Hepatocyte (in vitro differentiated cells): Measurements from ENCODE around the gene JADE1. TPM values are rescaled to one million over a fixed set of nuclear protein-coding genes. Genes with fewer than 3 reads are reported as not detected.

Source experiments
- DNase-seq: peaks from one replicate; pipeline ENCODE4 v3.0.0-alpha.2; 2016; ENCODE audit warnings: low spot score
- H2AFZ ChIP-seq: fragments of 200-600 bp; sonication (generic); 2 replicates; pipeline ENCODE4 v1.6.0; 2016; ENCODE audit warnings: antibody characterized with exemption, mild to moderate bottlenecking
- H3K27ac ChIP-seq: fragments of 200-600 bp; sonication (generic); 2 replicates; pipeline ENCODE4 v1.5.1; 2016; ENCODE audit warnings: mild to moderate bottlenecking
- H3K27me3 ChIP-seq: fragments of 200-600 bp; sonication (generic); 2 replicates; pipeline ENCODE4 v1.6.1; 2016
- H3K36me3 ChIP-seq: fragments of 200-600 bp; sonication (generic); replicated peaks from 2 replicates; pipeline ENCODE4 v1.5.1; 2016; ENCODE audit warnings: low read depth; ENCODE audit not compliant: insufficient read depth
- H3K4me1 ChIP-seq: fragments of 200-600 bp; sonication (generic); 2 replicates; pipeline ENCODE4 v1.5.1; 2016; ENCODE audit warnings: mild to moderate bottlenecking, moderate library complexity; ENCODE audit not compliant: insufficient read depth
- H3K4me2 ChIP-seq: fragments of 200-600 bp; sonication (generic); 2 replicates; pipeline ENCODE4 v1.6.0; 2016
- H3K4me3 ChIP-seq: fragments of 200-600 bp; sonication (generic); 2 replicates; pipeline ENCODE4 v1.5.1; 2016; ENCODE audit warnings: mild to moderate bottlenecking
- H3K79me2 ChIP-seq: fragments of 200-600 bp; sonication (generic); 2 replicates; pipeline ENCODE4 v1.6.0; 2017; ENCODE audit warnings: mild to moderate bottlenecking
- H3K9me2 ChIP-seq: fragments of 200-600 bp; sonication (generic); replicated peaks from 2 replicates; pipeline ENCODE4 v1.6.0; 2017; ENCODE audit warnings: mild to moderate bottlenecking; ENCODE audit not compliant: insufficient read depth
- H3K9me3 ChIP-seq: fragments of 200-600 bp; sonication (generic); 2 replicates; pipeline ENCODE4 v1.5.1; 2016; ENCODE audit warnings: low read depth, mild to moderate bottlenecking
- H4K20me1 ChIP-seq: fragments of 200-600 bp; sonication (generic); 2 replicates; pipeline ENCODE4 v1.6.0; 2016; ENCODE audit warnings: mild to moderate bottlenecking; ENCODE audit not compliant: insufficient read depth, poor library complexity, severe bottlenecking
- EZH2 ChIP-seq: fragments of 200-600 bp; sonication (generic); IDR thresholded peaks from 2 replicates; pipeline ENCODE4 v1.6.1; 2016; ENCODE audit warnings: antibody characterized with exemption, mild to moderate bottlenecking, borderline replicate concordance
- EZH2phosphoT487 ChIP-seq: fragments of 200-600 bp; sonication (generic); IDR thresholded peaks from one replicate; pipeline ENCODE4 v1.6.1; 2018; ENCODE audit warnings: antibody characterized with exemption, mild to moderate bottlenecking, low read depth, moderate library complexity; ENCODE audit not compliant: unreplicated experiment, severe bottlenecking
- WGBS: methylation state at CpG from one replicate; pipeline ENCODE4 v1.1.6; 2016; ENCODE audit warnings: low lambda C conversion rate; ENCODE audit errors: missing lambda C conversion rate; 5-methylcytosine and 5-hydroxymethylcytosine counted together
- polyA plus RNA-seq: library from polyadenylated mRNA; unstranded; fragments of >200 nt; fragmentation: Nextera tagmentation; extraction: Ambion mirVana; gene quantifications from 2 replicates; pipeline ENCODE4 v1.2.1, GENCODE V29; 2016
- total RNA-seq: library from RNA; depleted of rRNA; stranded (reverse); fragments of >200 nt; gene quantifications from 2 replicates; pipeline ENCODE4 v1.2.3, GENCODE V29; 2014
- TF ChIP-seq, protein P1 (sequence below): fragments of 200-600 bp; sonication (generic); IDR thresholded peaks from 2 replicates; pipeline ENCODE4 v1.5.1; 2016; ENCODE audit warnings: antibody characterized with exemption, mild to moderate bottlenecking; ENCODE audit not compliant: poor library complexity

JADE1 gene
- 26.8 and 27.7 TPM in 2 replicates for total RNA-seq
- polyA plus RNA-seq: 20.0 and 21.0 TPM in 2 replicates

DNA sequence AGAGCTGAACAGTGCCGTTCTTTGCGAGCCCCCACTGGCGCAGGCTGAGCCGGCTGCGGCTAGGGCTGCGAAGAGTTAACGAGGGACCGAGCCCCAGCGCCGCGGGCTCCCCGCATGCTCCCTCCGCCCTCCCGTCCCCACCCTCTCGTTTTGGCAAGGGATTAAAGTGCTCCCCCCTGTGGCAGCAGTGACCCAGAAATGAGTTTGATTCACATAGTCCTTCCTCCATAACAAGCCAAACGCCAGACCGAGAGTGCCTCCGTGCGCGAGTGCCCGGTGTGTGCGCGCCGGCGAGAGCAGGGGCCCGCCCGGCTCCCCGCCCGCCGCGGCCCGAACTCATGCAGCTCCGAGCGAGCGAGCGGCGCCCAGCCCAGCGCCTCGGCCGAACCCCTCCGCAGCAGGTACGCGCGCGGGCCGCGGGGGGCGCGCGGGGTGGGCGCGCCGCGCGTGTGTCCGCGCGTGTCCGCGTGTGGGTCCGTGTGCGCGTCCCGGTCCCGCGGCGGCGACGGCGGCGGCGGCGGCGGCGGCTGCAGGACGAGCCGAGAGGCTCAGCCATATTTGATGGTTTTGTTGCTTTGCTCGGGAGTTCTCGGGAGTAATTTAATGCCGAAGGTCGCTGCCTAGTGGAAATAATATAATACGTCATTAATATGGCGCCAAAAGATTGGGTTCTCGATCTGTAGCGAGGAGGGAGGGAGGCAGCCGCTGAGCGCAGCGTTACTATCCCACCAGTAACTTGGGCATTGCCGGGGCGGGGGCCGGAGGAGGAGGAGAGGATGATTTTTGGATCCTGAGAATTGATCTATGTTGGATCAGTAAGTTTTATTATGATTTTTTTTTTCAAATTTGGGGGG lies at the start of gene JADE1:
Gene JADE1 (plus strand): TSS at position 224 of the 854 bp plus-strand sequence. CDS start 22,059 bp downstream, outside the sequence.
- Histone ChIP-seq H3K79me2 (peaks cover 27% of the 10 kb centered on the region), H2AFZ (peak within 1 kb of the TSS; percentile 43)
- WGBS: 1% methylated on average over 75 of the region's 91 CpGs

DNA sequence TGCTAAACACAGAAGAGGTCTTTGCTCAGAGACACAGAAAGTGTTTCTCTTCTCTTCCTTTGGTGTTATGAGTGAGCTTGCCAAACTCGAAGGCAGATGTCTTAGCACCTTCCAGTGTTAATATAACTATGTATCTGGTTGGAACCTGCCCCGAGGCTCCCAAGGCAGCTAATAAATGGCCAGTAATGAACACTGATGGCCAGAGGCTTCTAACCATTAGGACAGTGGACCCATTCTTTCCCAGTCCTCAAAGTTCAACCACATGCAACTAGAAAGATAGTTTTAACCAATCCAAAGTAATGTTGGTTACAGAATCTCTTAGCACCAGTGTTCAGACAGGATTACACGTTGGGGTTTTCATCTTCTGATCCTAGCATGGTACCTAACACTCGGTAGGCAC lies 42.7 kb upstream of the JADE1 start:
- no peak overlapping the region for H2AFZ ChIP-seq
- 75% methylated on average over 4 of the region's 4 CpGs for WGBS
- H3K4me3 ChIP-seq: no peak overlapping the region

More for the DNA sequence above, at the start of gene JADE1:
- peak within 1 kb of the TSS; percentile 96 for H3K4me2 ChIP-seq
- peak within 1 kb of the TSS; percentile 60 for H3K4me3 ChIP-seq
- H3K36me3 ChIP-seq: no peaks in the 10 kb centered on the region
- no peaks in the 10 kb centered on the region for H3K9me2 ChIP-seq
- H4K20me1 ChIP-seq: peaks cover 14% of the 10 kb centered on the region
- no peaks in the 10 kb centered on the region for H3K9me3 ChIP-seq
- H3K27me3 ChIP-seq: no peaks in the 10 kb centered on the region
- peaks cover 4% of the 10 kb centered on the region for H3K4me1 ChIP-seq
- TF ChIP-seq EZH2phosphoT487 (no peak), EZH2 (no peak)
- TF ChIP-seq, protein P1, sequence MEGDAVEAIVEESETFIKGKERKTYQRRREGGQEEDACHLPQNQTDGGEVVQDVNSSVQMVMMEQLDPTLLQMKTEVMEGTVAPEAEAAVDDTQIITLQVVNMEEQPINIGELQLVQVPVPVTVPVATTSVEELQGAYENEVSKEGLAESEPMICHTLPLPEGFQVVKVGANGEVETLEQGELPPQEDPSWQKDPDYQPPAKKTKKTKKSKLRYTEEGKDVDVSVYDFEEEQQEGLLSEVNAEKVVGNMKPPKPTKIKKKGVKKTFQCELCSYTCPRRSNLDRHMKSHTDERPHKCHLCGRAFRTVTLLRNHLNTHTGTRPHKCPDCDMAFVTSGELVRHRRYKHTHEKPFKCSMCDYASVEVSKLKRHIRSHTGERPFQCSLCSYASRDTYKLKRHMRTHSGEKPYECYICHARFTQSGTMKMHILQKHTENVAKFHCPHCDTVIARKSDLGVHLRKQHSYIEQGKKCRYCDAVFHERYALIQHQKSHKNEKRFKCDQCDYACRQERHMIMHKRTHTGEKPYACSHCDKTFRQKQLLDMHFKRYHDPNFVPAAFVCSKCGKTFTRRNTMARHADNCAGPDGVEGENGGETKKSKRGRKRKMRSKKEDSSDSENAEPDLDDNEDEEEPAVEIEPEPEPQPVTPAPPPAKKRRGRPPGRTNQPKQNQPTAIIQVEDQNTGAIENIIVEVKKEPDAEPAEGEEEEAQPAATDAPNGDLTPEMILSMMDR: peak; percentile 93
- peak within 1 kb of the TSS; percentile 96 for H3K27ac ChIP-seq
- DNase-seq: peak; percentile 96

DNA sequence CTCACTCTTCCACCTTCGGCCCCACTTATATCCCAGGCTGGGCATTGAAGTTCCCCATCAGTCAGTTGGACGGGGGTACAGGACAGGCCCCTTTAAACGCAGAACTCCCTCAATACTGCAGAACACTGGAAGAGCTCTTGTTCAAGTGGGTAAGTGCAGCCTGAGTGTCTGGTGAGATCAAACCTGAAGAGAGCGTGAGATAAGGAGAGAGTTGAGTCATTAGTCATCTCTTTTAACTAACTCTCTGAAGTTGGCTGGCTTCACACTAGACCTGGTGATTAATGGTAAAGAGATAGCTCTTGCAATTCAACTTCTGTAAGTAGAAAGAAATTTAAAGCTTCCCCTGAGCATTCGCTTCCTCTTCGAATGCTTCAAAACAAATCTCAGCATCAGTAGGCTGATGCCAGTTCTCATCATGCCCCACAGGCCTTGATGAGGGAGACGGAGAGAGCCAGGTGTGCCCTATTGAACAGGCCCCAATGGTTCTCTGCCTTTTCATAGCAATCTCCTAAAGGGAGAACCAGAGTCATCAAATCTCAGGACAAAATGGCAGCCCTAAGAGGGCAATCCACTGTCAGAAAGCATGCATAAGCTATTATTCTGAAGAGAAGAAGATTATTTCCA lies 41.0 kb upstream of the JADE1 start:
- Histone ChIP-seq H3K9me3 (no peaks in the 10 kb centered on the region), H3K36me3 (no peaks in the 10 kb centered on the region), H3K4me1 (peaks cover 4% of the 10 kb centered on the region), H3K9me2 (no peaks in the 10 kb centered on the region), H3K4me3 (no peak overlapping the region), H4K20me1 (no peaks in the 10 kb centered on the region), H2AFZ (no peak overlapping the region), H3K27ac (peak overlapping the region; percentile 55), H3K79me2 (no peaks in the 10 kb centered on the region), H3K4me2 (peak overlapping the region; percentile 10), H3K27me3 (no peaks in the 10 kb centered on the region)
- 51% methylated on average over 7 of the region's 7 CpGs for WGBS
- DNase-seq: peak; percentile 50
- TF ChIP-seq EZH2 (no peak), EZH2phosphoT487 (no peak)
- TF ChIP-seq, protein P1: no peak

More for the DNA sequence above, 42.7 kb upstream of the JADE1 start:
- DNase-seq: no peak
- H4K20me1 ChIP-seq: no peaks in the 10 kb centered on the region
- H3K27me3 ChIP-seq: no peaks in the 10 kb centered on the region
- H3K4me2 ChIP-seq: no peak overlapping the region
- no peaks in the 10 kb centered on the region for H3K36me3 ChIP-seq
- no peak overlapping the region for H3K27ac ChIP-seq
- no peaks in the 10 kb centered on the region for H3K9me3 ChIP-seq
- H3K9me2 ChIP-seq: no peaks in the 10 kb centered on the region
- no peaks in the 10 kb centered on the region for H3K79me2 ChIP-seq
- peaks cover 4% of the 10 kb centered on the region for H3K4me1 ChIP-seq
- no peak for TF ChIP-seq EZH2
- TF ChIP-seq, protein P1: no peak
- no peak for TF ChIP-seq EZH2phosphoT487
